GM19452 (cell line): Measurements from ENCODE around the gene CDH11.

Source experiments
- ATAC-seq: cut with Tn5 transposase; IDR thresholded peaks from one replicate; pipeline ENCODE4 v1.9.1; 2021; ENCODE audit not compliant: unreplicated experiment

Gene CDH11

GRCh38 chr16:65071433-65072311 is 50.2 kb downstream of the CDH11 start:
- no peak for ATAC-seq

GRCh38 chr16:65070831-65071432 is 50.9 kb downstream of the CDH11 start:
- ATAC-seq = no peak

- ATAC-seq = no peak
Measured at GRCh38 chr16:65069766-65070165, 52.1 kb downstream of the CDH11 start.

GRCh38 chr16:65069065-65069464 is 52.8 kb downstream of the CDH11 start:
- ATAC-seq = no peak

GRCh38 chr16:65068151-65068740 is 53.6 kb downstream of the CDH11 start:
- no peak for ATAC-seq

- ATAC-seq = no peak
Measured at GRCh38 chr16:65066651-65067050, 55.2 kb downstream of the CDH11 start.

- ATAC-seq = no peak
Measured at GRCh38 chr16:65065031-65065430, 56.8 kb downstream of the CDH11 start.

- no peak for ATAC-seq
Measured at GRCh38 chr16:65064131-65064530, 57.7 kb downstream of the CDH11 start.

GRCh38 chr16:65062736-65063583 is 58.9 kb downstream of the CDH11 start:
- ATAC-seq = no peak

- no peak for ATAC-seq
Measured at GRCh38 chr16:65061935-65062518, 59.8 kb downstream of the CDH11 start.

- no peak for ATAC-seq
Measured at GRCh38 chr16:65061263-65061662, 60.6 kb downstream of the CDH11 start.

GRCh38 chr16:65059406-65059980 is 62.4 kb downstream of the CDH11 start:
- ATAC-seq = no peak

GRCh38 chr16:65057184-65057583 is 64.7 kb downstream of the CDH11 start:
- no peak for ATAC-seq

GRCh38 chr16:65054457-65054856 is 67.4 kb downstream of the CDH11 start:
- no peak for ATAC-seq

- ATAC-seq = no peak
Measured at GRCh38 chr16:65049679-65050078, 72.2 kb downstream of the CDH11 start.

GRCh38 chr16:65045961-65046360 is 75.9 kb downstream of the CDH11 start:
- ATAC-seq = no peak

- ATAC-seq = no peak
Measured at GRCh38 chr16:65044873-65045272, 77.0 kb downstream of the CDH11 start.

- ATAC-seq = no peak
Measured at GRCh38 chr16:65044026-65044425, 77.8 kb downstream of the CDH11 start.

GRCh38 chr16:65042438-65043365 is 79.2 kb downstream of the CDH11 start:
- ATAC-seq = no peak
